GM12873 (cell line): ENCODE data around the gene CPED1.

Experiments used
- TF ChIP-seq, protein P1 (sequence below): IDR thresholded peaks from 2 replicates; pipeline ENCODE4 v1.5.1; 2012; ENCODE audit warnings: low read depth, mild to moderate bottlenecking, moderate library complexity, low read length, control low read depth; ENCODE audit not compliant: insufficient read depth; ENCODE audit errors: missing control alignments

CPED1 gene

DNA sequence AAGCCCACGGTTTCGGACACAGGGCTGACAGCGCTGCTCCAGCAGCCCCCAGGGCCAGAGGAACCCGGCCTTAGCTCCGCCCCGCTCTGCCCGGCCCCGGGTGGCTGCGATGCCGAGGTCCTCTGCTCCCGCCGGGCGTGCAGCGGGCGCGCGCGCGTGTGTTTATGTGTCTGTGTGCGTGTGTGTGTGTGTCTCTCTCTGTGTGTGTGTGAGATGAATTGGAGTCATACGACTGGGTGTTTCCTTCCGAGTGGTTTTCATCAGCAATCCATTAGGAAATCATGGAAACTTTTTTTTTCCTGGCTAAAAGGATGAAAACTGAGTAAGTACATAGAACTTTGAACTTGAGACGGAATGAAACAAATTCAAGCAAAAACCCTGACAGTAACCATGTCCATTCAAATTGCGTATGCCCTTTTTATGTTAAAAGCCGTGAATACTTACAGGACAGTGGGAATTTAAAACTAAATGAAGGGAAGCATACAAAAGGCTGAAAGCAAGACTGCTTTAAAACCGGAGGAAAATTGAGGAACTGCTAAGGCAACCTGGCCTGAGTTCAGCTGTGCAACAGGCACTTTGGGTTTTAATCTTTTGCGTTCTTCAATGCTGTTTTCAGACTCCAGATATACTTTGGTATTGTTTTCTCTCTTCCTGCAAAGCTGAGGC lies at the start of gene CPED1:
TSS of gene CPED1 (plus strand) at position 121 of the 666 bp plus-strand sequence. CDS start 911 bp downstream, outside the sequence.
- TF ChIP-seq, protein P1, sequence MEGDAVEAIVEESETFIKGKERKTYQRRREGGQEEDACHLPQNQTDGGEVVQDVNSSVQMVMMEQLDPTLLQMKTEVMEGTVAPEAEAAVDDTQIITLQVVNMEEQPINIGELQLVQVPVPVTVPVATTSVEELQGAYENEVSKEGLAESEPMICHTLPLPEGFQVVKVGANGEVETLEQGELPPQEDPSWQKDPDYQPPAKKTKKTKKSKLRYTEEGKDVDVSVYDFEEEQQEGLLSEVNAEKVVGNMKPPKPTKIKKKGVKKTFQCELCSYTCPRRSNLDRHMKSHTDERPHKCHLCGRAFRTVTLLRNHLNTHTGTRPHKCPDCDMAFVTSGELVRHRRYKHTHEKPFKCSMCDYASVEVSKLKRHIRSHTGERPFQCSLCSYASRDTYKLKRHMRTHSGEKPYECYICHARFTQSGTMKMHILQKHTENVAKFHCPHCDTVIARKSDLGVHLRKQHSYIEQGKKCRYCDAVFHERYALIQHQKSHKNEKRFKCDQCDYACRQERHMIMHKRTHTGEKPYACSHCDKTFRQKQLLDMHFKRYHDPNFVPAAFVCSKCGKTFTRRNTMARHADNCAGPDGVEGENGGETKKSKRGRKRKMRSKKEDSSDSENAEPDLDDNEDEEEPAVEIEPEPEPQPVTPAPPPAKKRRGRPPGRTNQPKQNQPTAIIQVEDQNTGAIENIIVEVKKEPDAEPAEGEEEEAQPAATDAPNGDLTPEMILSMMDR, result no peak

DNA sequence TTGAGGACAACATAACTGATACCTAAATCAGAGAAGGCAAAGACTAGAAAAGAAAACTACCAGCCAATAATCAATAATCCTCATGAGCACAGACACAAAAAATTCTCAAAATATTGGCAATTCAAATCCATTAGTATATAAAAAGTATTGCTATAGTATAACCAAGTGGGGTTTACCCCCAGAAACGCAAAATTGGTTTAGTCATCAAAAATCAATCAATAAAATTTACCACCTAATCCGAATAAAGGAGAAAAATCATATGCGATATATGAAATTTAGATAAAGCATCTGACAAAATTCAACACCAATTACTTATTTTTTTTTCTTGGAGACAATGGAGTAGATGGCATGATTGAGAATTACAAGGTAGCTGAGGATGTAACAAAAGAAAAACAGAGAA lies 49.2 kb upstream of the CPED1 start:
- TF ChIP-seq, protein P1, result no peak

DNA sequence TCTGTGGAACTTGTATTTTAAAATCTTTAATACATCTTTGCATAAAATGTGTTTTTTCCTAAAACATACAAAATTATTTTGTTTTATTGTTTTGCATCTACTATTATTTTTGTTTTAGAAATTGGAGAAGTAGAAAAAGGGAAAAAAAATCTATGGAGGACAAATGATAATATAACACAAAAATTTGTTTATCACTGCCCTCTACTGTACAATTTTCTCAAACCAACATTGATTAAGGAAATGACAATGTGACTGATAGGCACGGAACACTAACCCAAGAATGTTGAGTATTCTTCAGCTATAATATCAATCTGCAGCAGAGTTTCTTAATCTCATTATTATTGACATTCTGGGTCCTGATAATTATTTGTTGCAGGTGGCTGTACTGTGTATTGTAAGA lies 47.4 kb upstream of the CPED1 start:
- TF ChIP-seq, protein P1, result no peak

DNA sequence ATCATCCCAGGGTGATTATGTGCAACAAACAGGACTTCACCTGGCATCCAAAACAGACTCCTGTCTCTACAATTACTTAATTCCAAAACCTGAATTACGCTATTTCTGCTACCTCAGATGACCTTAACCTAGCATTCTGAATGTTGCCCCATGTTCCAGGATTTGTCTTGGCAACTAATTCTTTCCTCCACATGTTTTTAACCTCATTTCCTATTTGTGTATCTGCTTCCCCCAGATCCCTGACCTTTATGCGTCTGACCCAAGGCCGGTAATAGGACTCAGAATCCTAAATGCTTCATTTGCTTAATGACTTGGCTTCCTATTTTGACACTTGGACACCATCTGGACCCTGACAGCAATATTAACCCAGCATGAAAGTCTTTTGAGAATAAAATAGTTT lies 46.7 kb upstream of the CPED1 start:
- TF ChIP-seq, protein P1, result no peak

DNA sequence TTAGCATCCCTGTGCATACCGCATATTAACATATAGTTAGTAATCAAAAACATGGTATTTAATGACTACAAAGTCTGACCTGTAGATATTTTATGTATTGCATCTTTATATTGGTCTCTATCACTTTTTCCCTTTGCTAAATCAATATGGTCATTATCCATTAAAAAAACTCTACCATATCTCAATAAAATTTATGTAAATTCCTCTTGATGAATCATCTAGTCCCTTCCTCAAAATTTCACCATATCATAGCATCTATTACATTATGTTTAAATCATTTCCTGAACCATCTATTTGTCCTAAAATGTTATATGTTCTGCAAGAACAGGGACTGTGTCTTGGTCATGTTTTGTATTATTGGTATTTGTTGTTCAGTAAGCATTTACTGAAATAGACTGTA lies 45.6 kb upstream of the CPED1 start:
- TF ChIP-seq, protein P1, result no peak

DNA sequence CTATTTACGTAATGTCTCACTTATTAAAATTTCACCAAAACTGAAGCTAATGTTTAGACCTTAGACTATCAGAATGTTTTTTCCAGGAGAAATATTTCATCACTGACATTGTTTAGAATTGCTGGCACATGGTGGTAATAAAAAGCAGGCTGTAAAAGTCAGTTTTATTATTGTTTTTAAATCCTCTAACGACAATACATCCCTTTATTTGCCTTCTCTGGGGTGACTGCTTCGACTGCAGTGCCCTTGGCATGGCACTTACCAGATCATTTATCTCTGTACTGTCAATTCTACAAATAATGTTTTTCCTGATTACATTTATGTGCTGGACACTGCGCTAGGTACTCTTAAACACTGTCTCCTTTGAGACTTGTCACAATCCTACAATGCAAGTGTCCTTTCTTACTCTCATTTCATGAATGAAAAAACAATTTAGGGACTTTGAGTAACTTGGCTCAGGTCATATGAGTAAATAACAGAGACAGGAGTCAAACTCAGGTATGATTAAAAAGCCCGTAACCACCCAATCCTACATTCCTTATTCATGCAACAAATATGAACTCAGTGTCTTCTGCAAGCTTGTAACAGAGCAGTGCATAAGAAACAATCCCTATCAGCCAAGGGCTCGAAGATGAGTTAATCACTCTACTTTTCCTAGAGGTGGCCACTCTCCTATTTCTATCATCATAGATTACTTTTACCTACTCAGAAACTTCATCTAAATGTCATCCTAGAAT lies 43.5 kb upstream of the CPED1 start:
- TF ChIP-seq, protein P1, result no peak

DNA sequence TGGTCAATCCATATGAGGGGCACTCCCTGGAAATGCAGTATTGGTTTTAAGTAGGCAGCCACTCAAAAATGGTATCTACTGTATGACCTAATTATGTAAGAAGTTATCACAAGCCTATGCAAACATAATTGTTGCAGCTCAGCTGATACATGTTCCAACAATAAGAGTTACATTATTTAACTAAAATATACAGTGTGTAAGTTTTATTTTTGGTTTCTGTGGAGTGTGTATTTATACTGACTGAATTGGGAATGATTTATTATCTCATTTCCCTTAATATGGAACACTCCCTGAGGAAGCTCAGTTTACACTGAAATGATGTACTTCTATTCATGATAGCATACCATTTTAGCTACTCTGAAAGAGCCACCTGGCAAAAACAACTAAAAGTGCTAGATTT lies 40.5 kb upstream of the CPED1 start:
- TF ChIP-seq, protein P1, result no peak
